A549 (cell line): ENCODE data around the gene DLGAP1. TPM values are rescaled to one million over a fixed set of nuclear protein-coding genes. Genes with fewer than 3 reads are reported as not detected.

Experiments used
- ATAC-seq, 2 experiments: fragments of 200-7000 bp in 1 of 2; fragments of >200 bp in 1 of 2; cut with Nextera tagmentation in 1 of 2; cut with Tn5 transposase in 1 of 2; 3 replicates each; pipeline versions ENCODE4 v1.8.0 to v1.9.1; 2018 to 2020; ENCODE audit warnings: mild to moderate bottlenecking in 1 of 2, moderate library complexity in 1 of 2
- CTCF ChIA-PET: fragments of 300-600 bp; sonication (Branson Sonifier 250); formaldehyde crosslinking; extraction: SDS; loops from one replicate; lab custom pipeline; 2021; ENCODE audit warnings: antibody characterized with exemption, inconsistent platforms; lab: Yijun Ruan, JAX
- POLR2A ChIA-PET: fragments of 350-600 bp; formaldehyde crosslinking; extraction: SDS; loops from one replicate; lab custom pipeline; 2021; ENCODE audit warnings: antibody characterized with exemption, inconsistent platforms; lab: Yijun Ruan, JAX
- DNase-seq, 2 experiments: peaks; one replicate each; pipeline versions ENCODE4 v3.0.0 to v3.0.0-alpha.2; 2011 to 2016; ENCODE audit warnings: low read depth in 1 of 2, low spot score in 1 of 2
- FAIRE-seq: peaks from 2 replicates; lab custom pipeline; 2011; peaks lifted over from hg19 to GRCh38; lab: Jason Lieb, UNC
- H3K27ac ChIP-seq, 2 experiments: fragments of >200 bp; sonication (Bioruptor Twin); formaldehyde crosslinking; 3 replicates each; pipeline ENCODE4 v1.5.1; 2016 to 2017
- H3K4me1 ChIP-seq: fragments of >200 bp; sonication (Bioruptor Twin); formaldehyde crosslinking; 3 replicates; pipeline ENCODE4 v1.6.1; 2016
- H3K4me2 ChIP-seq: fragments of >200 bp; sonication (Bioruptor Twin); formaldehyde crosslinking; 3 replicates; pipeline ENCODE4 v1.6.1; 2016
- H3K4me3 ChIP-seq: fragments of >200 bp; sonication (Bioruptor Twin); formaldehyde crosslinking; 3 replicates; pipeline ENCODE4 v1.5.1; 2016
- H3K9me3 ChIP-seq: fragments of >200 bp; sonication (Bioruptor Twin); formaldehyde crosslinking; 3 replicates; pipeline ENCODE4 v1.6.1; 2016
- BCL3 ChIP-seq: fragments of >200 bp; sonication (Bioruptor Twin); formaldehyde crosslinking; IDR thresholded peaks from 3 replicates; pipeline ENCODE4 v1.6.1; 2016
- BHLHE40 ChIP-seq: IDR thresholded peaks from 2 replicates; pipeline ENCODE4 v1.6.1; 2012; ENCODE audit warnings: low read depth, low read length, inconsistent platforms
- CEBPB ChIP-seq, 2 experiments: fragments of >200 bp in 1 of 2; sonication (Bioruptor Twin) in 1 of 2; formaldehyde crosslinking in 1 of 2; IDR thresholded peaks; 2 replicates each; pipeline ENCODE4 v1.6.1; 2012 to 2016
- CTCF ChIP-seq: fragments of >200 bp; sonication (Bioruptor Twin); formaldehyde crosslinking; IDR thresholded peaks from 3 replicates; pipeline ENCODE4 v1.5.1; 2016
- HOXA7 ChIP-seq: fragments of 250-450 bp; sonication (Bioruptor Pico); IDR thresholded peaks from 2 replicates; pipeline ENCODE4 v1.5.0; 2020; ENCODE audit warnings: mild to moderate bottlenecking, moderate library complexity
- HOXB13 ChIP-seq: fragments of 250-450 bp; sonication (Bioruptor Pico); IDR thresholded peaks from 2 replicates; pipeline ENCODE4 v1.5.0; 2020; ENCODE audit warnings: low read depth, mild to moderate bottlenecking, moderate library complexity
- HOXB5 ChIP-seq: fragments of 250-450 bp; sonication (Bioruptor Pico); IDR thresholded peaks from 2 replicates; pipeline ENCODE4 v1.5.0; 2020; ENCODE audit warnings: mild to moderate bottlenecking, moderate library complexity
- JUNB ChIP-seq: fragments of >200 bp; sonication (Bioruptor Twin); formaldehyde crosslinking; IDR thresholded peaks from 2 replicates; pipeline ENCODE4 v1.6.1; 2016
- KDM1A ChIP-seq: fragments of 200-600 bp; sonication (generic); IDR thresholded peaks from 2 replicates; pipeline ENCODE4 v1.6.1; 2016; ENCODE audit warnings: low read depth, mild to moderate bottlenecking
- MAFK ChIP-seq: fragments of 450-650 bp; IDR thresholded peaks from 2 replicates; pipeline ENCODE4 v1.6.1; 2014; ENCODE audit not compliant: partially characterized antibody
- MYC ChIP-seq: IDR thresholded peaks from 2 replicates; pipeline ENCODE4 v1.6.1; 2012; ENCODE audit warnings: mild to moderate bottlenecking, inconsistent platforms, low read length, improper control_type of control experiment, borderline replicate concordance
- NFE2L2 ChIP-seq: fragments of 150-350 bp; conservative IDR thresholded peaks from 2 replicates; pipeline ENCODE4 v1.6.1; 2014; ENCODE audit warnings: low read length
- NR3C1 ChIP-seq: fragments of >200 bp; sonication (Bioruptor Twin); formaldehyde crosslinking; IDR thresholded peaks from 3 replicates; pipeline ENCODE4 v1.6.1; 2017
- POLR2AphosphoS2 ChIP-seq: conservative IDR thresholded peaks from 2 replicates; pipeline ENCODE4 v1.6.1; 2012; ENCODE audit warnings: low read length, improper control_type of control experiment, inconsistent platforms
- RAD21 ChIP-seq, 2 experiments: fragments of >200 bp in 1 of 2; sonication (Bioruptor Twin) in 1 of 2; formaldehyde crosslinking in 1 of 2; IDR thresholded peaks in 1 of 2; conservative IDR thresholded peaks in 1 of 2; 2 replicates in 1 of 2; 3 replicates in 1 of 2; pipeline ENCODE4 v1.6.1; 2012 to 2018; ENCODE audit warnings: inconsistent platforms in 1 of 2
- RFX5 ChIP-seq: fragments of 450-650 bp; IDR thresholded peaks from 2 replicates; pipeline ENCODE4 v1.7.1; 2014; ENCODE audit warnings: antibody characterized with exemption, mild to moderate bottlenecking, moderate library complexity
- SMC3 ChIP-seq: fragments of >200 bp; sonication (Bioruptor Twin); formaldehyde crosslinking; IDR thresholded peaks from 3 replicates; pipeline ENCODE4 v1.6.1; 2018; ENCODE audit warnings: inconsistent platforms
- SREBF2 ChIP-seq: fragments of 450-650 bp; IDR thresholded peaks from 2 replicates; pipeline ENCODE4 v1.6.1; 2014; ENCODE audit warnings: mild to moderate bottlenecking, moderate library complexity
- TP53 ChIP-seq: fragments of 250-450 bp; sonication (Bioruptor Pico); IDR thresholded peaks from 2 replicates; pipeline ENCODE4 v1.5.0; 2021; ENCODE audit warnings: mild to moderate bottlenecking, moderate library complexity
- WGBS: methylation state at CpG from one replicate; pipeline ENCODE4 v1.1.6; 2017; ENCODE audit errors: missing lambda C conversion rate; 5-methylcytosine and 5-hydroxymethylcytosine counted together
- polyA plus RNA-seq, 4 experiments: library from polyadenylated mRNA; depleted of rRNA in 3 of 4; stranded (reverse); fragments of >200 nt; fragmentation: RNase III in 1 of 4; extraction: RNeasy Plus Mini Kit Qiagen cat#74134 plus additional on column Dnase treatment in 1 of 4; gene quantifications; 2 replicates in 3 of 4; 3 replicates in 1 of 4; pipeline ENCODE4 v1.2.3, GENCODE V29; 2011 to 2017
- TF ChIP-seq, protein P1 (sequence below): fragments of 150-350 bp; IDR thresholded peaks from 2 replicates; pipeline ENCODE4 v1.6.1; 2014; ENCODE audit warnings: low read depth, mild to moderate bottlenecking, low read length

DLGAP1 gene
- polyA plus RNA-seq, 2 of the 4 experiments (the other 2 are of a cell fraction): 0.04 to 0.12 TPM

DNA sequence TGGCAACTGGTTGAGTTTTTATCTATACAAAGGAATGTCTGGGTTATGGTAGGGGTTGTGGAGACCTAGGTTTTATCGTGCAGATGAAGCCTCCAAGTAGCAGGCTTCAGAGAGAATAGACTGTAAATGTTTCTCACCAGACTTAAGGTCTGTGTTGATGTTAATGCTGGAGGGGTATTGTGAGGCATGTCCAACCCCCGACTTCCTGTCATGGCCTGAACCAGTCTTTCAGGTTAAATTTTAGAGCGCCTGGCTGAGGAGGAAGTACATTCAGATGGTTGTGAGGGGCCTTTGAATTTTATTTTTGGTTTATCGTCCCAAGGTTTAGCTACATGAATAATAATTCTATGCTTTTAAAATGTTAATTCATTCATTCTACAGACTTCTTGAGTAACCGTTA, 435.1 kb downstream of the DLGAP1 start:
- Histone ChIP-seq H3K4me2 (no peak overlapping the region), H3K27ac (no peak overlapping the region), H3K4me1 (0 out of 3 replicates have a peak, but pooled peaks cover 4% of the 10 kb centered on the region), H3K9me3 (no peaks in the 10 kb centered on the region), H3K4me3 (no peak overlapping the region)
- FAIRE-seq (no peak), DNase-seq (no peak), ATAC-seq (no peak)
- 57% methylated on average over 5 of the region's 5 CpGs for WGBS
- CTCF ChIA-PET: no interaction called here
- POLR2A ChIA-PET: no interaction called here
- no peak for TF ChIP-seq KDM1A

- no peak for FAIRE-seq
- H3K9me3 ChIP-seq: no peaks in the 10 kb centered on the region
- CTCF ChIA-PET: interaction anchor here (0.9 kb wide), 1 partner anchor 58 kb away, joined by 3 read pairs; no protein-coding TSS in a partner anchor
- H3K4me1 ChIP-seq: 0 out of 3 replicates have a peak, but pooled peaks cover 4% of the 10 kb centered on the region
- ATAC-seq: peak; percentile 81 to 83; a peak in 5 of 6 replicates
- 32% methylated on average over 3 of the region's 3 CpGs for WGBS
- no peak overlapping the region for H3K27ac ChIP-seq
- no peak overlapping the region for H3K4me2 ChIP-seq
- POLR2A ChIA-PET: no interaction called here
- DNase-seq: peak; percentile 8 to 54
- TF ChIP-seq RAD21 (conservative IDR thresholded peaks at IDR 0.05 in 1 of 2, IDR thresholded peaks at IDR 0.05 in 1 of 2) (peak; percentile 33 to 43; a peak in 3 of 5 replicates), HOXA7 (CRISPR knock-in tag) (no peak), BHLHE40 (no peak), NFE2L2 (no peak), NR3C1 (no peak), CTCF (peak; percentile 27; the same call in 2 of the 3 replicates), POLR2AphosphoS2 (no peak)
- no peak overlapping the region for H3K4me3 ChIP-seq
Measured at GRCh38 chr18:4017480-4017879, 437.6 kb downstream of the DLGAP1 start.

- CTCF ChIA-PET: interaction anchor here (0.9 to 1.4 kb wide), 2 partner anchors 59 to 246 kb away, joined by 3 to 5 read pairs; no protein-coding TSS in a partner anchor
- WGBS: 86% methylated on average over 4 of the region's 4 CpGs
- no peak for ATAC-seq
Measured at GRCh38 chr18:4016391-4017049, 438.6 kb downstream of the DLGAP1 start.

More at GRCh38 chr18:4016391-4017049, 438.6 kb downstream of the DLGAP1 start:
- DNase-seq (no peak), FAIRE-seq (no peak)
- Histone ChIP-seq H3K9me3 (no peaks in the 10 kb centered on the region), H3K4me1 (0 out of 3 replicates have a peak, but pooled peaks cover 4% of the 10 kb centered on the region), H3K4me2 (no peak overlapping the region), H3K4me3 (no peak overlapping the region), H3K27ac (no peak overlapping the region)
- no peak for TF ChIP-seq JUNB
- TF ChIP-seq, protein P1, sequence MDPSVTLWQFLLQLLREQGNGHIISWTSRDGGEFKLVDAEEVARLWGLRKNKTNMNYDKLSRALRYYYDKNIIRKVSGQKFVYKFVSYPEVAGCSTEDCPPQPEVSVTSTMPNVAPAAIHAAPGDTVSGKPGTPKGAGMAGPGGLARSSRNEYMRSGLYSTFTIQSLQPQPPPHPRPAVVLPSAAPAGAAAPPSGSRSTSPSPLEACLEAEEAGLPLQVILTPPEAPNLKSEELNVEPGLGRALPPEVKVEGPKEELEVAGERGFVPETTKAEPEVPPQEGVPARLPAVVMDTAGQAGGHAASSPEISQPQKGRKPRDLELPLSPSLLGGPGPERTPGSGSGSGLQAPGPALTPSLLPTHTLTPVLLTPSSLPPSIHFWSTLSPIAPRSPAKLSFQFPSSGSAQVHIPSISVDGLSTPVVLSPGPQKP: no peak
- no peak for TF ChIP-seq BHLHE40
- no peak for TF ChIP-seq BCL3
- TF ChIP-seq SMC3: no peak
- no peak for TF ChIP-seq SREBF2
- TF ChIP-seq HOXB13: no peak
- TF ChIP-seq CEBPB (IDR thresholded peaks at IDR 0.05): no peak
- TF ChIP-seq POLR2AphosphoS2: no peak
- TF ChIP-seq HOXA7 (CRISPR knock-in tag): no peak
- TF ChIP-seq MAFK: no peak
- no peak for TF ChIP-seq CTCF
- TF ChIP-seq MYC: no peak
- no peak for TF ChIP-seq HOXB5
- no peak for TF ChIP-seq TP53
- TF ChIP-seq RFX5: no peak
- POLR2A ChIA-PET: no interaction called here
